Lower lobe of right lung (tissue), 2 donors: ENCODE data around the gene CD72. TPM values are rescaled to one million over a fixed set of nuclear protein-coding genes. Genes with fewer than 3 reads are reported as not detected.

Experiments used
- ATAC-seq, 2 donors: fragments of 200-7000 bp; cut with Tn5 transposase; one replicate each; pipeline ENCODE4 v1.9.1; 2020 to 2022; ENCODE audit warnings: mild to moderate bottlenecking in 2 of 2, moderate library complexity in 2 of 2
- DNase-seq: peaks from one replicate; pipeline ENCODE4 v3.0.0-alpha.2; 2020
- H3K27ac ChIP-seq: fragments of 200-600 bp; one replicate; pipeline ENCODE4 v1.8.0; 2022
- H3K27me3 ChIP-seq: fragments of 200-600 bp; one replicate; pipeline ENCODE4 v1.8.0; 2022; ENCODE audit warnings: low read depth
- H3K36me3 ChIP-seq: fragments of 200-600 bp; one replicate; pipeline ENCODE4 v1.8.0; 2022; ENCODE audit warnings: mild to moderate bottlenecking
- H3K4me1 ChIP-seq: fragments of 200-600 bp; one replicate; pipeline ENCODE4 v1.8.0; 2022
- H3K4me3 ChIP-seq: fragments of 200-600 bp; one replicate; pipeline ENCODE4 v1.8.0; 2022; ENCODE audit warnings: mild to moderate bottlenecking
- H3K9me3 ChIP-seq: fragments of 200-600 bp; one replicate; pipeline ENCODE4 v1.8.0; 2022
- CTCF ChIP-seq: fragments of 200-600 bp; IDR thresholded peaks from one replicate; pipeline ENCODE4 v1.8.0; 2022; ENCODE audit warnings: antibody characterized with exemption, mild to moderate bottlenecking
- intact Hi-C: fragments of 100-400 bp; cut with DNase I; formaldehyde crosslinking; loops from one replicate; pipeline ENCODE4 v1.11.0; 2022
- total RNA-seq: library from RNA; stranded (reverse); fragmentation: NEBNext Ultra II Directional; extraction: Animal tissue kit (Norgen Biotek cat#: 25700); gene quantifications from one replicate; pipeline ENCODE4 v1.2.1, GENCODE V29; 2021
- donor health status: DM: no; HTN: yes; CAD: no; lungs with severe emphysema.

The CD72 gene
- total RNA-seq, 1 donor from 2014 or later, result 4.5 TPM

DNA sequence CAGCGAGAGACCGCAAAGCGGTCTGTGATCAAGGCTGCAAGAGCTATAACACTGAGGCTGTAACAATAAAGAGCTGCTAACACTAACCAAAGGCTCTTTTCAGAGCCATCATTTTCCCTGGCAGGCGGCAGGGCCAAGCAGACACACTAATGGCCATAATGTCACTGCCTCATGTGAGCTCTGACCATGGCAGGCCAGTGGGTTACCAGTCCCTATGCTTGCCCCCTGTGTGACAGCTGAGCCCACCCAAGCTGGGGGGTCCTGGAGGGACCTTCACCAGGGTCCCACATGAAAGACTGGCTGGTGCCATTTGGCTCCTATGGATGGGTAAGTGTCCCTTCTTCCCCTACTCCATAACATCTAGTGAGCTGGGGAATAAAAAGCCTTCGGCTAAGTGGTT is 42.7 kb downstream of the CD72 start:
- Histone ChIP-seq H3K27ac (no peak overlapping the region), H3K9me3 (peaks cover 13% of the 10 kb centered on the region), H3K27me3 (no peaks in the 10 kb centered on the region), H3K4me1 (no peaks in the 10 kb centered on the region), H3K36me3 (no peaks in the 10 kb centered on the region), H3K4me3 (no peak overlapping the region)
- ATAC-seq (peak in 1 of 2 donors; percentile 25), DNase-seq (no peak)
- intact Hi-C loops, result no loop called here
- no peak for TF ChIP-seq CTCF

GRCh38 chr9:35574578-35575122 is 43.6 kb downstream of the CD72 start:
- Histone ChIP-seq H3K4me3 (no peak overlapping the region), H3K36me3 (no peaks in the 10 kb centered on the region), H3K4me1 (no peaks in the 10 kb centered on the region), H3K9me3 (peaks cover 4% of the 10 kb centered on the region), H3K27me3 (no peaks in the 10 kb centered on the region), H3K27ac (no peak overlapping the region)
- TF ChIP-seq CTCF, result no peak
- ATAC-seq (no peak), DNase-seq (no peak)
- intact Hi-C loops, result no loop called here

GRCh38 chr9:35570709-35571504 is 47.3 kb downstream of the CD72 start:
- TF ChIP-seq CTCF, result no peak
- H3K27ac ChIP-seq, result no peak overlapping the region
- H3K4me1 ChIP-seq, result no peaks in the 10 kb centered on the region
- intact Hi-C loops, result no loop called here
- no peaks in the 10 kb centered on the region for H3K36me3 ChIP-seq
- no peak overlapping the region for H3K4me3 ChIP-seq
- ATAC-seq (no peak), DNase-seq (no peak)
- H3K9me3 ChIP-seq, result no peaks in the 10 kb centered on the region
- no peaks in the 10 kb centered on the region for H3K27me3 ChIP-seq

GRCh38 chr9:35569206-35569605 is 49.0 kb downstream of the CD72 start:
- DNase-seq, result no peak
- ATAC-seq, result no peak
- Histone ChIP-seq H3K27me3 (no peaks in the 10 kb centered on the region), H3K4me1 (peaks cover 2% of the 10 kb centered on the region), H3K36me3 (no peaks in the 10 kb centered on the region), H3K9me3 (no peaks in the 10 kb centered on the region), H3K27ac (no peak overlapping the region), H3K4me3 (no peak overlapping the region)
- intact Hi-C loops, result no loop called here
- TF ChIP-seq CTCF, result no peak

- no peak overlapping the region for H3K4me3 ChIP-seq
- H3K9me3 ChIP-seq, result no peaks in the 10 kb centered on the region
- peaks cover 12% of the 10 kb centered on the region for H3K4me1 ChIP-seq
- intact Hi-C loops, result no loop called here
- H3K36me3 ChIP-seq, result no peaks in the 10 kb centered on the region
- TF ChIP-seq CTCF, result no peak
- peak in 1 of 2 donors; percentile 38 for ATAC-seq
- H3K27ac ChIP-seq, result no peak overlapping the region
- DNase-seq, result no peak
- H3K27me3 ChIP-seq, result no peaks in the 10 kb centered on the region
These were observed 50.0 kb downstream of the CD72 start for GRCh38 chr9:35568196-35568595.
